T-helper 1 cell treated with Interleukin-12 subunit alpha and Interleukin-12 subunit beta and Interleukin-4 antibody, amounts not matched to agents 30 μg/mL and 1 μg/mL, for 36 hours (primary cell): Measurements from ENCODE around the gene EXD2.
"Not testable (repeated sequence)": the region's sequence is repeated elsewhere in the genome, so short reads cannot be mapped to it uniquely, and the experiment has no call there.

Experiments
- H3K27ac Mint-ChIP-seq: one replicate; pipeline ENCODE4 v1.8.0; 2021; ENCODE audit warnings: mild to moderate bottlenecking, mixed read lengths
- H3K27me3 Mint-ChIP-seq: one replicate; pipeline ENCODE4 v1.8.0; 2021; ENCODE audit warnings: low read depth, mixed read lengths
- H3K36me3 Mint-ChIP-seq: one replicate; pipeline ENCODE4 v1.8.0; 2021; ENCODE audit warnings: low read depth, mixed read lengths
- H3K4me1 Mint-ChIP-seq: one replicate; pipeline ENCODE4 v1.8.0; 2021; ENCODE audit warnings: low read depth, mixed read lengths
- H3K4me3 Mint-ChIP-seq: one replicate; pipeline ENCODE4 v1.8.0; 2021; ENCODE audit warnings: mild to moderate bottlenecking, moderate library complexity, mixed read lengths
- H3K9me3 Mint-ChIP-seq: one replicate; pipeline ENCODE4 v1.8.0; 2021; ENCODE audit warnings: mixed read lengths

EXD2 gene

DNA sequence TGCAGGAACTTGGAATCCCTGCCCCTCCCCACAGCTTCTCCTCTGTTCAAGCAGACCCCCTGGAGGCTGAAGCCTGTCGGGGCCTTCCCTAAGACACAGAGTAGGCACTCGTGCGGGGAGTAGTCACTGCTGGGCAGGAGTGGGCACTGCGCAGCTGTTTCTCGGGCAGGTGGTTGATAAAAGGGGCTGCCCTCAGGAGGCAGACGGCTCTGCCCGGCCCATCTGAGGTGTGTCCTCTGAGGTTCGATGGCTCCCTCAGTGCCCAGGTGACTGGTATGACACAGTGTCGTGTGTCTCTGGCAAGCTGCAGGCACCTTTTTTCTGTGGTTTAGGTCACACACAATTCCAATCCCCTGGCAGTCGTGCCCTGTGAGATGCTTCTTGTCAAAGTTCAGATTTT lies 78.8 kb downstream of the EXD2 start:
- H3K4me3 Mint-ChIP-seq: no peak overlapping the region
- H3K27ac Mint-ChIP-seq: no peak overlapping the region
- no peaks in the 10 kb centered on the region for H3K36me3 Mint-ChIP-seq
- H3K4me1 Mint-ChIP-seq: no peaks in the 10 kb centered on the region
- H3K9me3 Mint-ChIP-seq: no peaks in the 10 kb centered on the region
- peaks cover 16% of the 10 kb centered on the region for H3K27me3 Mint-ChIP-seq

DNA sequence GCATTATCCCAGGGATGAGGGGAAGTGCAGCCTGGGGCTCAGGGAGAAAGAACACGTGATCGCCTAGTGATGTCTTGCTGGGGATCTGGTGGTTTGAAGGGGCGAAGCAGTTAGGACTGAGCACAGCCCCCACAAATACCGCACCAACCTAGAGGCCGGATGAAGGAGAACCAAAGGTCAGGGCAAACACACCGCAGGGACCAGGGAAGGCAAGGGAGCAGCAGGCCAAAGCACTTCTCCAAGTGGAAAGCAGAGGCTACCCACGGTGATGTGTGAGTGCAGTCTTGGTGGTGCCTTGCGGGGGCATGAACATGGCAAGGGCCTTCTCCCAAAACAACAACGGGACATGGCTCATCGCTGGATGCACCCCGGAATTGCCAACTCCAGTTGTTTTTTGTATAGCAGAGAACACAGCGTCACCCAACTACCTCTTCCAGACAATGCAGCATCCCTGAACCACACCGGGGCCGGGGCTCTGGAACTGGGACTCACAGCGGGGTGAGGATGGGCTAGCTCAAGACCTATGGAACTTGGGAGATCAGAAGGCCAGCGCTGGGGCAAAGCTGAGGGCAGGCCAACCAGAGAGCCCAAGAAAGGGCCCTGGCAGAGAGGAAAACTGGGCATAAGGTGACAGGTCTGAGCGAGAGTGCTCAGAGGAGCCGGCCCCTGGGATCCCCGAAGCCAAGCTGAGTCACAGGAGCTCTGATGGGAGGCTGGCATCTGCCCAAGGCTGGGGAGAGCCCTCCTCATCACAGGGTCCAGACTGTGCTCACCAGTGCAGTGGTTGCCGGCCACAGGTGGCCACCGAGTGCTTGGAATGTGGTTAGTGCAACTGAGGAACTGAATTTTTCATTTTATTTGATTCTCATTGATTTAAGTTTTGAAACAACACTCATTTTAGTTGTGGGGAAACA lies 79.8 kb downstream of the EXD2 start:
- Mint-ChIP-seq H3K36me3 (no peaks in the 10 kb centered on the region), H3K4me3 (no peak overlapping the region), H3K27me3 (peaks cover 13% of the 10 kb centered on the region), H3K9me3 (no peaks in the 10 kb centered on the region), H3K4me1 (no peaks in the 10 kb centered on the region), H3K27ac (no peak overlapping the region)

- no peak overlapping the region for H3K4me3 Mint-ChIP-seq
- no peak overlapping the region for H3K27ac Mint-ChIP-seq
- peaks cover 21% of the 10 kb centered on the region for H3K27me3 Mint-ChIP-seq
- no peaks in the 10 kb centered on the region for H3K9me3 Mint-ChIP-seq
- H3K36me3 Mint-ChIP-seq: no peaks in the 10 kb centered on the region
- no peaks in the 10 kb centered on the region for H3K4me1 Mint-ChIP-seq
These were observed 83.0 kb downstream of the EXD2 start for GRCh38 chr14:69274321-69274720.

GRCh38 chr14:69275331-69275730 lies 84.0 kb downstream of the EXD2 start:
- H3K4me3 Mint-ChIP-seq: no peak overlapping the region
- peaks cover 25% of the 10 kb centered on the region for H3K27me3 Mint-ChIP-seq
- no peaks in the 10 kb centered on the region for H3K4me1 Mint-ChIP-seq
- no peaks in the 10 kb centered on the region for H3K9me3 Mint-ChIP-seq
- no peak overlapping the region for H3K27ac Mint-ChIP-seq
- H3K36me3 Mint-ChIP-seq: no peaks in the 10 kb centered on the region

GRCh38 chr14:69277356-69277755 lies 86.1 kb downstream of the EXD2 start:
- H3K36me3 Mint-ChIP-seq, H3K4me1 Mint-ChIP-seq, H3K4me3 Mint-ChIP-seq, H3K27ac Mint-ChIP-seq, H3K9me3 Mint-ChIP-seq: not testable (repeated sequence)
- peaks cover 29% of the 10 kb centered on the region for H3K27me3 Mint-ChIP-seq

DNA sequence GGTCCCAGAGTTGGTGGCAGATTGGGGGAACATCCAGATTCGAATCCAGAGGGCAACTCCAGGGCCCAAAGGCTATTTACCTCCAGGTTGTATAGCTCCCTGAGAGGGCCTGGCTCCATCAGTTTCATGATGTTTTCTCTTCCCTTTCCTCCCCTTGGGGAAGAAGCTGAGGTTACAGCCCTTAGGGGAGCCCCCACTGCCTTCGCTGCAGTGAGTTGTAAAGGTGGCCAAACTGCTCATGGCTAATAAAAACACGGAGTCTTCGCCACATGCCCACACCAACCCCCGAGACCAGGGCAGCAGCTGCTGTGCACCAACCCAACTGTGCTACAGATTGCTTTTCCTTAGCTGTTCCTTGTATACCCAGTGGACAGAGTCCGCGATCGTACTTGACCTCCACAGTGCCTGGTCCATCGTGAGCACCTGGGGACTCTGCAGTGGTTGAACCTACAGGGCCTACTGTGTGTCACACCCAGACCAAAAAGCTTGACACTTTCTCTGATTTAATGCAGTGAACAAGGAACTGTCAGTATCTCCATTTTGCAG lies 89.5 kb downstream of the EXD2 start:
- no peak overlapping the region for H3K4me3 Mint-ChIP-seq
- H3K27ac Mint-ChIP-seq: no peak overlapping the region
- H3K9me3 Mint-ChIP-seq: no peaks in the 10 kb centered on the region
- no peaks in the 10 kb centered on the region for H3K4me1 Mint-ChIP-seq
- H3K36me3 Mint-ChIP-seq: no peaks in the 10 kb centered on the region
- peaks cover 20% of the 10 kb centered on the region for H3K27me3 Mint-ChIP-seq

- Mint-ChIP-seq H3K4me1 (no peaks in the 10 kb centered on the region), H3K27me3 (peaks cover 19% of the 10 kb centered on the region), H3K36me3 (no peaks in the 10 kb centered on the region), H3K9me3 (no peaks in the 10 kb centered on the region), H3K4me3 (no peak overlapping the region), H3K27ac (no peak overlapping the region)
These were observed 90.3 kb downstream of the EXD2 start for GRCh38 chr14:69281450-69282169.

DNA sequence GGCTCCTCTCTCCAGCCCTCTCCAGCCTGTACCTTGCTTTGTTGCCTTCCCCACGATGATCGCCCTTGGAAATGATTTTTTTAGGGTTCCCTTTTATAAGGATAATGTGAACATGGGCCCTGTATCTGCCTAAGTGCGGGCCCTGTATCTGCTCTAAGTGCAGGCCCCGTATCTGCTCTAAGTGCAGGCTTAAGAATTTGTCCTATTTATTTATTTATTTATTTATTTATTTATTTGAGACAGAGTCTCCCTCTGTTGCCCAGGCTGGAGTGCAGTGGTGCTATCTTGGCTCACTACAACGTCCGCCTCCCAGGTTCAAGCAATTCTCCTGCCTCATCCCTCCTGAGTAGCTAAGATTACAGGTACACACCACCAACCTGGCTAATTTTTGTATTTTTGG lies 91.2 kb downstream of the EXD2 start:
- Mint-ChIP-seq H3K4me3 (no peak overlapping the region), H3K4me1 (no peaks in the 10 kb centered on the region), H3K27ac (no peak overlapping the region), H3K27me3 (peaks cover 16% of the 10 kb centered on the region), H3K36me3 (no peaks in the 10 kb centered on the region), H3K9me3 (no peaks in the 10 kb centered on the region)

- Mint-ChIP-seq H3K36me3 (no peaks in the 10 kb centered on the region), H3K27me3 (peaks cover 8% of the 10 kb centered on the region), H3K9me3 (no peaks in the 10 kb centered on the region), H3K4me1 (no peaks in the 10 kb centered on the region), H3K4me3 (no peak overlapping the region), H3K27ac (no peak overlapping the region)
These were observed 92.9 kb downstream of the EXD2 start for GRCh38 chr14:69284170-69284569.

DNA sequence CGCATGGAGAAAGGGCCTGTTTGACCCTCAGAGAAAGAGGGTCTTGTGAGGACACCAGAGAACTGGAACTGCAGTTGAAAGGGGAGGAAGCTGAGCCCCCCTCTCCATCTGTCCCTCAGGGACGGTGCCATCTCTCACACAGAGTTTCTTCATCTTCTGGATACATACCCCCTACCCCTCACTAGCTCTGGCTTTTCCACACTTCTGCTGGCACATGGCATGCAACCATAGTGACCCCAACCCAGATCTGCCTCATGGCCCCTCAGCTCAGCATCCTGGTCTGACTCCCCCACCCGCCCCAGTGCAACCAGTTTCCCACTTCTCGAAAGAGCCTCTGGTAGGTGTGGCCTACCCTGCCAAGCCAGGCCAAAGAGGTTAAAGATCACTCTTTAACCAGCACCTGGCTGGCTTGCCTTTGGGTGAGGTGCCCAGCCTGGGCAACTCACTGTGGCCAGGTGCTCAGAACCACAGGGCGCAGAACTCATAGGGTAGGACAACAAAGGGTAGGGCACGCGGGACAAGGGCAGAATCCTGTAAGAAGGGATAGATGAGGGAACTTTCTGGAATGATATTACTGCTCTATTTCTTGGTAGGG lies 94.5 kb downstream of the EXD2 start:
- H3K4me3 Mint-ChIP-seq: no peak overlapping the region
- peaks cover 3% of the 10 kb centered on the region for H3K27me3 Mint-ChIP-seq
- H3K9me3 Mint-ChIP-seq: no peaks in the 10 kb centered on the region
- H3K4me1 Mint-ChIP-seq: no peaks in the 10 kb centered on the region
- no peak overlapping the region for H3K27ac Mint-ChIP-seq
- H3K36me3 Mint-ChIP-seq: no peaks in the 10 kb centered on the region

DNA sequence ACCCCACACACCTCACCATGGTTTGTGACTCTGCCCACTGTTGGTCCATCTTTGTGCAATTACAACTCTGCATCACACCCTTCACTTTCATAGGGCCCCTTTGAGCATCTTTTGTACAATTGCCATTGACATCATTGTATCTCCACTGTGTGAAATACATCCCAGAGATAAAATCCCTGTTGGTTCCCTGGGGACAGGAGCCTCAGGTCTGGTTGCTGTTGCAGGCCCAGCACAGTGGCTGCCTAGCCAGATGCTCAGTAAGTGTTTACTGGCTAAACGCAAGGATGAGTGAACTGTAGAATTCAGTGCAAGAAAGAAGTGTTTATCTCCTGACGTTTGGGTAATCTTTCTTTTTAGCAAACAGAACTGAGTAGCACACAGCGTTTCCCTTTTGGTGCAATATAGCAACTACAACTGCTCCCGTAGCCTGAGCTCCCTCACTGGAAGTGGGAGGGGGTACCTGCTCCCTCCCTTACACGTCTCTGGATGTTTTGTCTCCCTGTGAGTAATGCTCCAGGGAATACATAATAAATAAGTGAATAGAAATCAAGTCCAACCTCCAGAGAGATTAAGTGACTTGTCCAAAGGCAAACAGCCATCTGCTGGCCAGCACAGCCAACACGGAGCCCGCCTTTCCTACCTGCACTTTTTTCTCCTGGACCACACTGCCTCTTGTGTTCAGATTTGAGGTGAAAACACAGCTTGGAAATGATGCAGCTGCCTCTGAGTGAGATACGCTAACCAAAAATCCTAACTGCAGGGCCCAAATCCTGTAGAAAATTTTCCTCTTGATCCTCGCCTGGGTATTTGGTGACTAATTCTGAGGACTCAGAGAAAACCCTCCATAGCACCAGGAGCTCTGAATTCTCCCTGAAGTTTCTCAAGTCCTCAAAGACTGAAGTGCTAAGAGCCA lies 96.1 kb downstream of the EXD2 start:
- H3K36me3 Mint-ChIP-seq: no peaks in the 10 kb centered on the region
- no peaks in the 10 kb centered on the region for H3K27me3 Mint-ChIP-seq
- H3K4me1 Mint-ChIP-seq: no peaks in the 10 kb centered on the region
- H3K9me3 Mint-ChIP-seq: no peaks in the 10 kb centered on the region
- H3K27ac Mint-ChIP-seq: no peak overlapping the region
- no peak overlapping the region for H3K4me3 Mint-ChIP-seq

DNA sequence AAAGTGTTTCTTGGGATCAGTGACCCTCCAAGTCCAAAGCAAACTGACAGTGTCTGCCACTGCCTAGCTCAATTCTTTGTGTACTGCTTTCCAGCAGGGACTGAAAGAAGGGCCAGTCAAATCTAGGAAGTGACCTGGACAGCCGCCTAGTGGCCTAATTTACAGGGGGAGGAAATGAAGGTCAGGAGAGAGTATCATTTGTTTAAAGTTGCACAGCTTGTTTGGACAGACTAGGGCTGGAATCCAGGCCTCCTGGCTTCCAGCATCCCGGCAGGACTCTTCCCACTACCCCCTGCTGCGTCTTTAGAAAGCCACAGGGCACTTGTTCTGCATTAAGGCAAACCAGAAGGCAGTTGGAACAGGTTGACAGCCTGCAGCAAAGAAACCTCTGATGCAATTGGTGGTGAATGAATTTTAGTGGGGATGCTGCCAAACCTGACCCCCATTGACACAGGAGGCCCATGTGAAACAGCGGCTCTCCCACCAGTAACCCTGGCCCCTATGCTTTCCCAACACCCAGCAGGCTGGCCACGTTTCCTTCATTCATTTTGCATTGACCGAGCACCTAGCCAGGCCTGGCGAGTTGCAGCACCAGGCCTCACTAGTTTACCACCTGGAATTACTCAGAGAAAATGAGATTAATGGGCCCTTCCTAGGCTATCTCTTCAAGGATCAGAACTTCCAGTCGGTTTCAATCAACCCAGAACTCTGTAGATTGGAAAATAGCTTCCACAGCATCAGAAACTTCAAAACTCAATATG lies 96.9 kb downstream of the EXD2 start:
- no peaks in the 10 kb centered on the region for H3K4me1 Mint-ChIP-seq
- H3K4me3 Mint-ChIP-seq: no peak overlapping the region
- H3K27me3 Mint-ChIP-seq: no peaks in the 10 kb centered on the region
- H3K36me3 Mint-ChIP-seq: no peaks in the 10 kb centered on the region
- H3K9me3 Mint-ChIP-seq: no peaks in the 10 kb centered on the region
- no peak overlapping the region for H3K27ac Mint-ChIP-seq

GRCh38 chr14:69288956-69289705 lies 97.8 kb downstream of the EXD2 start:
- H3K27me3 Mint-ChIP-seq: no peaks in the 10 kb centered on the region
- no peaks in the 10 kb centered on the region for H3K4me1 Mint-ChIP-seq
- H3K36me3 Mint-ChIP-seq: no peaks in the 10 kb centered on the region
- H3K27ac Mint-ChIP-seq: no peak overlapping the region
- no peak overlapping the region for H3K4me3 Mint-ChIP-seq
- no peaks in the 10 kb centered on the region for H3K9me3 Mint-ChIP-seq
